T-helper 2 cell (primary cell): ENCODE data around the gene MRPL41.
"Not testable (repeated sequence)": the region's sequence is repeated elsewhere in the genome, so short reads cannot be mapped to it uniquely, and the experiment has no call there.

ENCODE experiments used
- DNase-seq, 5 experiments: peaks; one replicate each; pipeline versions ENCODE4 v3.0.0 to v3.0.0-alpha.2; 2012 to 2022

MRPL41 gene

GRCh38 chr9:137553654-137554053 lies 2.0 kb downstream of the MRPL41 start:
- DNase-seq: not testable (repeated sequence)

GRCh38 chr9:137554349-137554748 lies 2.7 kb downstream of the MRPL41 start:
- no peak for DNase-seq

GRCh38 chr9:137555179-137555578 lies 3.5 kb downstream of the MRPL41 start:
- DNase-seq: no peak

- no peak for DNase-seq
These were observed 4.6 kb downstream of the MRPL41 start for GRCh38 chr9:137556069-137556838.

GRCh38 chr9:137558127-137558526 lies 6.4 kb downstream of the MRPL41 start:
- no peak for DNase-seq

- no peak for DNase-seq
These were observed 12.5 kb downstream of the MRPL41 start for GRCh38 chr9:137564134-137564533.

GRCh38 chr9:137564817-137565411 lies 13.2 kb downstream of the MRPL41 start:
- no peak for DNase-seq

- not testable (repeated sequence) for DNase-seq
These were observed 16.8 kb downstream of the MRPL41 start for GRCh38 chr9:137568445-137568844.

GRCh38 chr9:137569609-137570203 lies 18.0 kb downstream of the MRPL41 start:
- DNase-seq: no peak

- no peak for DNase-seq
These were observed 18.9 kb downstream of the MRPL41 start for GRCh38 chr9:137570566-137570965.

- DNase-seq: no peak
These were observed 22.5 kb downstream of the MRPL41 start for GRCh38 chr9:137574192-137574591.

- peak in 1 of 5 experiments; percentile 72 for DNase-seq
These were observed 23.7 kb downstream of the MRPL41 start for GRCh38 chr9:137575364-137575715.

- DNase-seq: peak in 1 of 5 experiments; percentile 67
These were observed 24.2 kb downstream of the MRPL41 start for GRCh38 chr9:137575716-137576411.

- DNase-seq: peak; percentile 87 to 96 (median 94)
These were observed 27.0 kb downstream of the MRPL41 start, which contains the start of gene DPH7 for GRCh38 chr9:137578518-137579258. DPH7 (minus strand) TSS chr9:137578925; CDS start chr9:137578777, 148 bp downstream.

- no peak for DNase-seq
These were observed 27.6 kb downstream of the MRPL41 start for GRCh38 chr9:137579259-137579604.

- DNase-seq: no peak
These were observed 28.7 kb downstream of the MRPL41 start for GRCh38 chr9:137580209-137580953.

GRCh38 chr9:137580954-137581322 lies 29.3 kb downstream of the MRPL41 start:
- no peak for DNase-seq

- no peak for DNase-seq
These were observed 29.9 kb downstream of the MRPL41 start for GRCh38 chr9:137581361-137582285.

- DNase-seq: peak in 1 of 5 experiments; percentile 39
These were observed 30.7 kb downstream of the MRPL41 start for GRCh38 chr9:137582286-137582860.

- no peak for DNase-seq
These were observed 31.7 kb downstream of the MRPL41 start for GRCh38 chr9:137583347-137583746.
